NT2/D1 (cell line): ENCODE data around the gene HSDL2.

Experiments used
- DNase-seq: peaks from one replicate; pipeline ENCODE4 v3.0.0-alpha.2; 2011; ENCODE audit warnings: low read depth, low spot score
- H3K27me3 ChIP-seq: 2 replicates; pipeline ENCODE4 v1.6.0; 2011; ENCODE audit warnings: mild to moderate bottlenecking; ENCODE audit not compliant: insufficient read length, insufficient read depth
- H3K36me3 ChIP-seq: 2 replicates; pipeline ENCODE4 v1.6.1; 2011; ENCODE audit warnings: mild to moderate bottlenecking, low read length, mixed read lengths; ENCODE audit not compliant: insufficient read depth, insufficient read length
- H3K4me1 ChIP-seq: 2 replicates; pipeline ENCODE4 v1.5.1; 2011; ENCODE audit not compliant: insufficient read depth, insufficient read length
- H3K4me3 ChIP-seq: 2 replicates; pipeline ENCODE4 v1.5.1; 2011; ENCODE audit warnings: low read depth; ENCODE audit not compliant: insufficient read length
- H3K9ac ChIP-seq: 2 replicates; pipeline ENCODE4 v1.6.0; 2011; ENCODE audit warnings: low read depth; ENCODE audit not compliant: insufficient read length
- H3K9me3 ChIP-seq: 2 replicates; pipeline ENCODE4 v1.5.1; 2011; ENCODE audit warnings: mild to moderate bottlenecking, low read length; ENCODE audit not compliant: insufficient read depth
- SUZ12 ChIP-seq: IDR thresholded peaks from 2 replicates; pipeline ENCODE4 v1.6.1; 2011; ENCODE audit not compliant: insufficient read length, insufficient read depth; ENCODE audit errors: extremely low read depth
- YY1 ChIP-seq: IDR thresholded peaks from 2 replicates; pipeline ENCODE4 v1.6.1; 2011; ENCODE audit not compliant: insufficient read length, insufficient read depth
- ZNF274 ChIP-seq: IDR thresholded peaks from 2 replicates; pipeline ENCODE4 v1.6.1; 2011; ENCODE audit warnings: mild to moderate bottlenecking, low read depth, low read length

HSDL2 gene

GRCh38 chr9:112420208-112420607 is 40.3 kb downstream of the HSDL2 start:
- Histone ChIP-seq H3K36me3 (peaks cover 36% of the 10 kb centered on the region), H3K9me3 (no peaks in the 10 kb centered on the region), H3K27me3 (no peaks in the 10 kb centered on the region), H3K4me3 (no peak overlapping the region), H3K4me1 (no peaks in the 10 kb centered on the region), H3K9ac (no peak overlapping the region)
- no peak for DNase-seq
- TF ChIP-seq ZNF274 (no peak), YY1 (no peak), SUZ12 (no peak)

GRCh38 chr9:112421771-112422222 is 41.9 kb downstream of the HSDL2 start:
- TF ChIP-seq YY1 (no peak), ZNF274 (no peak), SUZ12 (no peak)

GRCh38 chr9:112422417-112423148 is 42.7 kb downstream of the HSDL2 start:
- TF ChIP-seq YY1 (no peak), SUZ12 (no peak), ZNF274 (no peak)
- Histone ChIP-seq H3K4me1 (no peaks in the 10 kb centered on the region), H3K9ac (no peak overlapping the region), H3K9me3 (no peaks in the 10 kb centered on the region), H3K4me3 (no peak overlapping the region), H3K36me3 (peaks cover 36% of the 10 kb centered on the region), H3K27me3 (no peaks in the 10 kb centered on the region)
- no peak for DNase-seq

More at GRCh38 chr9:112421771-112422222, 41.9 kb downstream of the HSDL2 start:
- DNase-seq: no peak
- H3K9me3 ChIP-seq: no peaks in the 10 kb centered on the region
- H3K36me3 ChIP-seq: peaks cover 36% of the 10 kb centered on the region
- H3K9ac ChIP-seq: no peak overlapping the region
- no peaks in the 10 kb centered on the region for H3K4me1 ChIP-seq
- no peaks in the 10 kb centered on the region for H3K27me3 ChIP-seq
- H3K4me3 ChIP-seq: no peak overlapping the region

- DNase-seq: no peak
- H3K27me3 ChIP-seq: no peaks in the 10 kb centered on the region
- H3K4me1 ChIP-seq: no peaks in the 10 kb centered on the region
- H3K9me3 ChIP-seq: no peaks in the 10 kb centered on the region
- H3K36me3 ChIP-seq: peaks cover 12% of the 10 kb centered on the region
- TF ChIP-seq YY1 (no peak), SUZ12 (no peak), ZNF274 (no peak)
- H3K4me3 ChIP-seq: no peak overlapping the region
- H3K9ac ChIP-seq: no peak overlapping the region
Measured at GRCh38 chr9:112430006-112430522, 50.2 kb downstream of the HSDL2 start.

GRCh38 chr9:112433499-112434392 is 53.8 kb downstream of the HSDL2 start:
- no peak for DNase-seq
- H3K9ac ChIP-seq: no peak overlapping the region
- H3K27me3 ChIP-seq: no peaks in the 10 kb centered on the region
- no peak overlapping the region for H3K4me3 ChIP-seq
- no peaks in the 10 kb centered on the region for H3K9me3 ChIP-seq
- TF ChIP-seq ZNF274: no peak
- TF ChIP-seq SUZ12: no peak
- no peak for TF ChIP-seq YY1
- no peaks in the 10 kb centered on the region for H3K4me1 ChIP-seq
- H3K36me3 ChIP-seq: peaks cover 5% of the 10 kb centered on the region

GRCh38 chr9:112434487-112434886 is 54.6 kb downstream of the HSDL2 start:
- Histone ChIP-seq H3K4me1 (no peaks in the 10 kb centered on the region), H3K27me3 (no peaks in the 10 kb centered on the region), H3K36me3 (peaks cover 5% of the 10 kb centered on the region), H3K9ac (no peak overlapping the region), H3K4me3 (no peak overlapping the region), H3K9me3 (no peaks in the 10 kb centered on the region)
- DNase-seq: no peak
- no peak for TF ChIP-seq SUZ12
- TF ChIP-seq YY1: no peak
- TF ChIP-seq ZNF274: no peak

- no peak for TF ChIP-seq YY1
- TF ChIP-seq SUZ12: no peak
- Histone ChIP-seq H3K9ac (no peak overlapping the region), H3K4me1 (no peaks in the 10 kb centered on the region), H3K9me3 (no peaks in the 10 kb centered on the region), H3K27me3 (no peaks in the 10 kb centered on the region), H3K36me3 (peaks cover 22% of the 10 kb centered on the region), H3K4me3 (no peak overlapping the region)
- no peak for DNase-seq
Measured at GRCh38 chr9:112437406-112437805, 57.5 kb downstream of the HSDL2 start.
